SK-N-SH treated with all-trans-retinoic acid at 6 μM for 48 hours (cell line): ENCODE measurements around the gene MNX1.

Experiments
- ATAC-seq: fragments of 200-7000 bp; cut with Tn5 transposase; 3 replicates; pipeline ENCODE4 v1.9.1; 2020; ENCODE audit warnings: mild to moderate bottlenecking, moderate library complexity
- ARNTL ChIP-seq: fragments of 450-650 bp; formaldehyde crosslinking; IDR thresholded peaks from 2 replicates; pipeline ENCODE4 v1.5.0; 2020; ENCODE audit warnings: low read depth, mild to moderate bottlenecking, moderate library complexity, borderline replicate concordance
- BACH2 ChIP-seq: fragments of 250-450 bp; sonication (Bioruptor Pico); IDR thresholded peaks from 2 replicates; pipeline ENCODE4 v1.9.0; 2021; ENCODE audit warnings: mild to moderate bottlenecking, borderline replicate concordance
- CREB5 ChIP-seq: fragments of 250-450 bp; sonication (Bioruptor Pico); IDR thresholded peaks from 2 replicates; pipeline ENCODE4 v1.5.1; 2020; ENCODE audit warnings: low read depth, mild to moderate bottlenecking, moderate library complexity
- CSRNP3 ChIP-seq: fragments of 250-450 bp; sonication (Bioruptor Pico); IDR thresholded peaks from 2 replicates; pipeline ENCODE4 v1.5.1; 2021; ENCODE audit warnings: mild to moderate bottlenecking, moderate library complexity
- ESRRG ChIP-seq: fragments of 250-450 bp; sonication (Bioruptor Pico); IDR thresholded peaks from 2 replicates; pipeline ENCODE4 v1.6.1; 2021; ENCODE audit warnings: mild to moderate bottlenecking
- GLIS3 ChIP-seq: fragments of 250-450 bp; sonication (Bioruptor Pico); IDR thresholded peaks from 2 replicates; pipeline ENCODE4 v1.5.0; 2020; ENCODE audit warnings: mild to moderate bottlenecking, moderate library complexity
- ISL1 ChIP-seq: fragments of 250-450 bp; sonication (Bioruptor Pico); IDR thresholded peaks from 2 replicates; pipeline ENCODE4 v2.1.2; 2022; ENCODE audit warnings: mild to moderate bottlenecking, moderate library complexity
- OSR1 ChIP-seq: fragments of 250-450 bp; sonication (Bioruptor Pico); IDR thresholded peaks from 2 replicates; pipeline ENCODE4 v1.8.0; 2022; ENCODE audit warnings: moderate library complexity, mild to moderate bottlenecking, inconsistent platforms
- POU6F1 ChIP-seq: fragments of 250-450 bp; sonication (Bioruptor Pico); IDR thresholded peaks from 2 replicates; pipeline ENCODE4 v1.8.0; 2021; ENCODE audit warnings: low read depth, mild to moderate bottlenecking, moderate library complexity, borderline replicate concordance
- PPARA ChIP-seq: fragments of 250-450 bp; sonication (Bioruptor Pico); IDR thresholded peaks from 2 replicates; pipeline ENCODE4 v1.5.0; 2020; ENCODE audit warnings: mild to moderate bottlenecking, borderline replicate concordance
- SNAI2 ChIP-seq: fragments of 250-450 bp; sonication (Bioruptor Pico); IDR thresholded peaks from 2 replicates; pipeline ENCODE4 v1.5.0; 2020; ENCODE audit warnings: mild to moderate bottlenecking, moderate library complexity
- TOX ChIP-seq: fragments of 250-450 bp; sonication (Bioruptor Pico); IDR thresholded peaks from 2 replicates; pipeline ENCODE4 v1.8.0; 2021; ENCODE audit warnings: mild to moderate bottlenecking, moderate library complexity, borderline replicate concordance
- TSHZ2 ChIP-seq: fragments of 250-450 bp; sonication (Bioruptor Pico); IDR thresholded peaks from 2 replicates; pipeline ENCODE4 v1.5.0; 2020; ENCODE audit warnings: mild to moderate bottlenecking, moderate library complexity
- ZFP30 ChIP-seq: fragments of 450-650 bp; formaldehyde crosslinking; IDR thresholded peaks from 2 replicates; pipeline ENCODE4 v1.5.0; 2022; ENCODE audit warnings: mild to moderate bottlenecking, moderate library complexity
- ZNF8 ChIP-seq: fragments of 450-650 bp; formaldehyde crosslinking; IDR thresholded peaks from 2 replicates; pipeline ENCODE4 v1.5.0; 2020; ENCODE audit warnings: mild to moderate bottlenecking, moderate library complexity

The MNX1 gene

GRCh38 chr7:157027568-157028198 lies 17.2 kb upstream of the MNX1 start:
- ATAC-seq, result no peak
- TF ChIP-seq CSRNP3 (CRISPR knock-in tag), result no peak
- TF ChIP-seq ZFP30 (CRISPR knock-in tag), result no peak
- no peak for TF ChIP-seq POU6F1
- TF ChIP-seq PPARA, result no peak
- no peak for TF ChIP-seq SNAI2 (CRISPR knock-in tag)
- TF ChIP-seq TOX, result no peak
- no peak for TF ChIP-seq ISL1 (CRISPR knock-in tag)
- no peak for TF ChIP-seq CREB5 (CRISPR knock-in tag)
- no peak for TF ChIP-seq BACH2
- no peak for TF ChIP-seq ARNTL (CRISPR knock-in tag)
- TF ChIP-seq OSR1 (CRISPR knock-in tag), result no peak

- no peak for ATAC-seq
Measured at GRCh38 chr7:157024716-157025115, 14.3 kb upstream of the MNX1 start.

GRCh38 chr7:157023589-157023905 lies 13.1 kb upstream of the MNX1 start:
- TF ChIP-seq OSR1 (CRISPR knock-in tag) (no peak), GLIS3 (no peak)

More at GRCh38 chr7:157024716-157025115, 14.3 kb upstream of the MNX1 start:
- no peak for TF ChIP-seq BACH2
- TF ChIP-seq ZFP30 (CRISPR knock-in tag), result no peak

GRCh38 chr7:157022681-157023588 lies 12.5 kb upstream of the MNX1 start:
- TF ChIP-seq POU6F1 (no peak), TSHZ2 (no peak), ZNF8 (CRISPR knock-in tag) (no peak), ESRRG (no peak), OSR1 (CRISPR knock-in tag) (no peak)
- TF ChIP-seq, all 23 proteins: peak for 0
- no peak for ATAC-seq

More at GRCh38 chr7:157023589-157023905, 13.1 kb upstream of the MNX1 start:
- no peak for ATAC-seq
